ENCODE measurements around the gene SFT2D3. TPM values are rescaled to one million over a fixed set of nuclear protein-coding genes. Genes with fewer than 3 reads are reported as not detected.

The SFT2D3 gene
- total and polyA plus RNA-seq, 2 donors (not counting 1 experiment from before 2014, with no cell fraction given): 3.5 to 14.2 TPM

GRCh38 chr2:127672341-127673224 lies 28.7 kb upstream of the SFT2D3 start:
- DNase-seq: no peak
- WGBS (ENCODE audit: insufficient coverage): 84% methylated on average over 19 of the region's 20 CpGs
- no peak for ATAC-seq (ENCODE audit: low read depth)
- Histone ChIP-seq H3K4me2 (replicated peaks; ENCODE audit: low read depth, low read length, poor library complexity, severe bottlenecking) (no peak overlapping the region), H3K36me3 (replicated peaks in 1 of 2; ENCODE audit: control extremely low read depth in 1 of 2, control insufficient read depth in 1 of 2, extremely low read depth in 1 of 2, insufficient read depth in 2 of 2, low read length in 1 of 2) (no peaks in the 10 kb centered on the region), H2AFZ (ENCODE audit: insufficient read depth, low read depth, low read length, poor library complexity, severe bottlenecking) (no peak overlapping the region), H4K20me1 (ENCODE audit: control insufficient read depth, insufficient read depth, low read length, poor library complexity, severe bottlenecking) (no peaks in the 10 kb centered on the region), H3K79me2 (ENCODE audit: control insufficient read depth, insufficient read depth, low read length) (no peaks in the 10 kb centered on the region), H3K9me3 (ENCODE audit: control extremely low read depth in 1 of 3, control insufficient read depth in 2 of 3, insufficient read depth in 1 of 3, low read length in 2 of 3) (peaks cover 0 to 3% (median 0%) of the 10 kb centered on the region in 3 donors), H3K9ac (ENCODE audit: low read length) (no peak overlapping the region), H3K4me3 (ENCODE audit: control extremely low read depth in 1 of 5, extremely low read depth in 1 of 5, insufficient read depth in 1 of 5, low read depth in 2 of 5, low read length in 4 of 5) (no peak overlapping the region), H3K4me1 (ENCODE audit: control insufficient read depth in 2 of 2, insufficient read depth in 2 of 2, low read length in 2 of 2) (peaks cover 12 to 14% of the 10 kb centered on the region in 2 donors), H3K27me3 (replicated peaks in 1 of 4; ENCODE audit: control extremely low read depth in 1 of 4, control insufficient read depth in 3 of 4, insufficient read depth in 4 of 4, low read length in 3 of 4) (peaks cover 0 to 36% (median 23%) of the 10 kb centered on the region in 4 experiments), H3K27ac (ENCODE audit: low read length in 2 of 2) (no peak overlapping the region)
- TF ChIP-seq EZH2 (IDR thresholded peaks at IDR 0.05; ENCODE audit: borderline replicate concordance, insufficient read depth, low read depth, low read length, poor library complexity, severe bottlenecking): no peak
- no peak for TF ChIP-seq CTCF (IDR thresholded peaks at IDR 0.05)
- H3K4me3 Mint-ChIP-seq: no peak overlapping the region
- intact Hi-C loops (cut with micrococcal nuclease): no loop called here
- H3K9me3 Mint-ChIP-seq (ENCODE audit: insufficient read depth): no peaks in the 10 kb centered on the region
- ChIA-PET CTCF (interaction anchor here (1.0 kb wide), 1 partner anchor 81 kb away, joined by 8 read pairs; no protein-coding TSS in a partner anchor), POLR2A (no interaction called here)
- H3K4me1 Mint-ChIP-seq: peaks cover 11% of the 10 kb centered on the region
- peaks cover 39% of the 10 kb centered on the region for H3K27me3 Mint-ChIP-seq
- no peak overlapping the region for H3K27ac Mint-ChIP-seq
